Colonic mucosa (tissue), 4 donors: ENCODE results near the gene LYG2. TPM values are rescaled to one million over a fixed set of nuclear protein-coding genes. Genes with fewer than 3 reads are reported as not detected.

Experiments used
- DNase-seq: peaks from one replicate; pipeline ENCODE4 v3.0.0-alpha.2; 2020
- H3K27ac ChIP-seq: fragments of 200-600 bp; one replicate; pipeline ENCODE4 v1.8.0; 2021
- H3K27me3 ChIP-seq: fragments of 200-600 bp; one replicate; pipeline ENCODE4 v1.8.0; 2021
- H3K36me3 ChIP-seq: fragments of 200-600 bp; one replicate; pipeline ENCODE4 v1.8.0; 2021
- H3K4me1 ChIP-seq: fragments of 200-600 bp; one replicate; pipeline ENCODE4 v1.8.0; 2021; ENCODE audit warnings: mild to moderate bottlenecking
- H3K4me3 ChIP-seq: fragments of 200-600 bp; one replicate; pipeline ENCODE4 v1.8.0; 2021
- H3K9ac ChIP-seq, 2 donors: one replicate each; pipeline ENCODE4 v1.7.0; 2013; ENCODE audit warnings: control low read depth in 2 of 2, low read depth in 2 of 2, low read length in 2 of 2
- H3K9me3 ChIP-seq: fragments of 200-600 bp; one replicate; pipeline ENCODE4 v1.8.0; 2021
- CTCF ChIP-seq: fragments of 200-600 bp; IDR thresholded peaks from one replicate; pipeline ENCODE4 v1.8.0; 2022; ENCODE audit warnings: antibody characterized with exemption, mild to moderate bottlenecking
- intact Hi-C: fragments of 100-400 bp; cut with DNase I; formaldehyde crosslinking; loops from one replicate; pipeline ENCODE4 v1.14.1; 2022
- total RNA-seq, 2 donors: library from RNA; stranded (reverse); fragmentation: NEBNext Ultra II Directional in 1 of 2; extraction: Animal tissue kit (Norgen Biotek cat#: 25700) in 1 of 2; gene quantifications; one replicate each; pipeline ENCODE4 v1.2.1, GENCODE V29; 2021
- donor health status: healthy.
- donor health status: DM: no; HTN: no; CAD: no.
- donor health status: DM: no; HTN: no; CAD: no.

The LYG2 gene
- total RNA-seq, 2 donors from 2014 or later: not detected

GRCh38 chr2:99217929-99218501 is 37.5 kb downstream of the LYG2 start:
- H3K9ac ChIP-seq: no peak overlapping the region
- TF ChIP-seq CTCF: no peak
- no peaks in the 10 kb centered on the region for H3K36me3 ChIP-seq
- no peaks in the 10 kb centered on the region for H3K4me1 ChIP-seq
- intact Hi-C loops: no loop called here
- H3K4me3 ChIP-seq: no peak overlapping the region
- peak overlapping the region; percentile 38 for H3K27ac ChIP-seq
- peak; percentile 36 for DNase-seq
- H3K9me3 ChIP-seq: no peaks in the 10 kb centered on the region
- H3K27me3 ChIP-seq: no peaks in the 10 kb centered on the region

GRCh38 chr2:99216096-99216495 is 39.4 kb downstream of the LYG2 start:
- intact Hi-C loops: no loop called here

GRCh38 chr2:99205491-99205890 is 50.0 kb downstream of the LYG2 start:
- intact Hi-C loops: no loop called here
- no peaks in the 10 kb centered on the region for H3K9me3 ChIP-seq
- H3K27me3 ChIP-seq: no peaks in the 10 kb centered on the region
- H3K27ac ChIP-seq: no peak overlapping the region
- H3K36me3 ChIP-seq: no peaks in the 10 kb centered on the region
- no peak for TF ChIP-seq CTCF
- DNase-seq: no peak
- no peak overlapping the region for H3K4me3 ChIP-seq
- no peak overlapping the region for H3K9ac ChIP-seq
- H3K4me1 ChIP-seq: no peaks in the 10 kb centered on the region

More at GRCh38 chr2:99216096-99216495, 39.4 kb downstream of the LYG2 start:
- Histone ChIP-seq H3K9me3 (no peaks in the 10 kb centered on the region), H3K27ac (no peak overlapping the region), H3K36me3 (no peaks in the 10 kb centered on the region), H3K4me1 (no peaks in the 10 kb centered on the region), H3K27me3 (no peaks in the 10 kb centered on the region), H3K4me3 (no peak overlapping the region), H3K9ac (no peak overlapping the region)
- TF ChIP-seq CTCF: no peak
- no peak for DNase-seq

- no peaks in the 10 kb centered on the region for H3K4me1 ChIP-seq
- H3K36me3 ChIP-seq: peaks cover 4% of the 10 kb centered on the region
- H3K27me3 ChIP-seq: no peaks in the 10 kb centered on the region
- intact Hi-C loops: no loop called here
- no peak overlapping the region for H3K4me3 ChIP-seq
- H3K27ac ChIP-seq: no peak overlapping the region
- TF ChIP-seq CTCF: no peak
- H3K9ac ChIP-seq: no peak overlapping the region
- H3K9me3 ChIP-seq: no peaks in the 10 kb centered on the region
- no peak for DNase-seq
Observed at GRCh38 chr2:99201959-99202678, 53.3 kb downstream of the LYG2 start.

GRCh38 chr2:99200076-99200800 is 55.2 kb downstream of the LYG2 start:
- no peaks in the 10 kb centered on the region for H3K4me1 ChIP-seq
- intact Hi-C loops: no loop called here
- no peak for DNase-seq

More at GRCh38 chr2:99200076-99200800, 55.2 kb downstream of the LYG2 start:
- Histone ChIP-seq H3K4me3 (no peak overlapping the region), H3K27me3 (no peaks in the 10 kb centered on the region), H3K9me3 (no peaks in the 10 kb centered on the region), H3K36me3 (peaks cover 4% of the 10 kb centered on the region), H3K27ac (no peak overlapping the region), H3K9ac (no peak overlapping the region)
- TF ChIP-seq CTCF: no peak
